ENCODE data around the gene DDX11.
A peak's percentile ranks its signal among the peaks of the same experiment; 100 is the strongest.
"Not testable (repeated sequence)": the region's sequence is repeated elsewhere in the genome, so short reads cannot be mapped to it uniquely, and the experiment has no call there.

DDX11 gene

DNA sequence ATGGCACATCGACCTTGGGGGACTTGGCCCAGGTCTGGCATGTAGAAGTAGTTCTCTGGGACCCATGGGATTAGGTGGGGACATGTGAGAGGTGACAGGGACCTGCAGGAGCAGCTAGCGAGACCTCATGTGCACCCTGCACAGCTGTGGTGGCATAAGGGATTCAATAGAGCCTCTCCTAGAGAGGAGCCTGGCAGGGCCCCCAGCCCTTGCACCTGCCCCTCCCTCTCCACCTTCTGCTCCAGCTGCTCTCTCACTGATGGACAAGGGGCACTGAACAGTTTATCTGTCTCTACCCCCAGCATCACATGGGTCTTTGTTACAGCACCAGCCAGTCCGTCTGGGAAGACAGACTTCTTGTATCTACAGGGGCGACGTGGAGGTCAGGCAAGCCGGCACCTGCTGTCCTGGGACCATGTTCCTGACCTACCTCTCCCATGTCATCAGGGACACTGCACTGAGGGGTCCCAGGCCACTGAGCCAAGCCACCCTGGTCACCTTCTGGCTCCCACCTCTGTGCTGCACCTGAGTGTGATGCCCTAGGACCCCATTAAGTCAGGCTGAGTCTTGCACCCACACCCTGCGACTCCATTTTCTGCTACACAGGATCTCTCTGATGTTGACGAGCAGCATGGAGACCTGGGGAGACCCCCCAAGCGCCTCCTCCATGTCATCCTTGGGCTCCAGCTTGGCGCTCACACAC lies 32.6 kb downstream of the DDX11 start:
- TF ChIP-seq, protein P1, sequence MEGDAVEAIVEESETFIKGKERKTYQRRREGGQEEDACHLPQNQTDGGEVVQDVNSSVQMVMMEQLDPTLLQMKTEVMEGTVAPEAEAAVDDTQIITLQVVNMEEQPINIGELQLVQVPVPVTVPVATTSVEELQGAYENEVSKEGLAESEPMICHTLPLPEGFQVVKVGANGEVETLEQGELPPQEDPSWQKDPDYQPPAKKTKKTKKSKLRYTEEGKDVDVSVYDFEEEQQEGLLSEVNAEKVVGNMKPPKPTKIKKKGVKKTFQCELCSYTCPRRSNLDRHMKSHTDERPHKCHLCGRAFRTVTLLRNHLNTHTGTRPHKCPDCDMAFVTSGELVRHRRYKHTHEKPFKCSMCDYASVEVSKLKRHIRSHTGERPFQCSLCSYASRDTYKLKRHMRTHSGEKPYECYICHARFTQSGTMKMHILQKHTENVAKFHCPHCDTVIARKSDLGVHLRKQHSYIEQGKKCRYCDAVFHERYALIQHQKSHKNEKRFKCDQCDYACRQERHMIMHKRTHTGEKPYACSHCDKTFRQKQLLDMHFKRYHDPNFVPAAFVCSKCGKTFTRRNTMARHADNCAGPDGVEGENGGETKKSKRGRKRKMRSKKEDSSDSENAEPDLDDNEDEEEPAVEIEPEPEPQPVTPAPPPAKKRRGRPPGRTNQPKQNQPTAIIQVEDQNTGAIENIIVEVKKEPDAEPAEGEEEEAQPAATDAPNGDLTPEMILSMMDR (IDR thresholded peaks at IDR 0.05; ENCODE audit: low read depth, low read length, missing control alignments), result no peak
- H3K4me3 ChIP-seq (ENCODE audit: low read depth, low read length), result no peak overlapping the region
- in situ Hi-C loops (cut with HindIII; ENCODE audit: low sequenced_read_pairs), result no loop called here
- no peak for DNase-seq (ENCODE audit: low read depth)

DNA sequence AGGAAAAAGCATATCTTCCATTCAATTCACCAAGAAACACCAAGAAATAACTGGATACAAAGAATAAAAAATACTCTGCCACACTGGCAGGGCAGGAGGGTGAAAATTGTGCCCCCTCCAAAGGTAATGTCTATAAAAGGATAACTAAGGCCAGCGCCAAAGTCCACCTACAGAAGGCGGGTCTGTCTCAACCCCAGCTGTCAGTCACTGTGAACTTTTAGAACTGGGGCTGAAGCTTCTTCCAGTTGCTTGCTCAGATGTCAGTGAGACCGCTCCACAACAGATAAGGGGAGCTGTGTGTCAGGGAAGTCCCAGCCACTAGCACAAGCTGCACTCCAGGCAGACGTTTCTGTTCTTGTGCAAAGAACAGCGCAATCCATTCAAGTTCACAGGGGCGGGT lies 36.1 kb downstream of the DDX11 start:
- DNase-seq (ENCODE audit: low read depth); H3K4me3 ChIP-seq (ENCODE audit: low read depth, low read length); in situ Hi-C loops (cut with HindIII; ENCODE audit: low sequenced_read_pairs): not testable (repeated sequence)

DNA sequence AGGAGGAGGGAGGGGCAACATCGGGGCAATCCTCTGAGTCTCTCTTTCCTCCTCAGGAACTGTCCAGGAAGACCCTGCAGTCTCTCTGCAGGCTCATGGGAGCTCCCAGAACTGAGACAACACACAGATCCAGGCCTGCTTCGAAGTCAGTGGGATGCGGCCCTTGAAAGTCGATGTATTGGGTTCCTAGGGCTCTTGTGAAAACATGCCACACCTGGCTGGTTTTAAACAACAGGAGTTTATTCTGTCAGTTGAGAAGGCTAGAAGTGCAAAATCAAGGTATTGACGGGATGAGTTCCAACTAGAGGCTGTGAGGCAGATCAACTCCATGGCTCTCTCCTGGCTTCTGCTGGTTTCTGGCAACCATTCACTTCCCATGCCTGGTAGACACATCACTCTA lies 36.6 kb downstream of the DDX11 start:
- in situ Hi-C loops (cut with HindIII; ENCODE audit: low sequenced_read_pairs); H3K4me3 ChIP-seq (ENCODE audit: low read depth, low read length); DNase-seq (ENCODE audit: low read depth): not testable (repeated sequence)

DNA sequence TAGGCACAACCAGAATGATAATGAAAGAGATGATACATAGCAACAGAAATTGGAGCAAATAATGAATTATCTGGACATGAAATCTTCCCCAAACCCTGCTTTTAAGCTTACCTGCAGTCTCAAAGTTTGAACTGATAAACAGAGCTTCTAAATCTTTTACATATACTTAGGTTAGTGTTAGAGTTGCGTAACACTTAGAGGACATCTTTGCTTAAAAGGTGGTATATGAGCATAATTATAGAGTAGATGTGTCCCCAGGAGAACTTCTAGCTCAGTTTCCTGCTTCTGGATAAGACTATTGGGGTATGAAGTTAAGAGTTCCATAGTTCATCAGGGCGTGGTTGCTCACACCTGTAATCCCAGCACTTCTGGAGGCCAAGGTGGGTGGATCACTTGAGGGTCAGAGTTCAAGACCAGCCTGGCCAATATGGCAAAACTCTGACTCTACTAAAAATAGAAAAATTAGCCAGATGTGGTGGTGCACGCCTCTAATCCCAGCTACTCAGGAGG lies 41.5 kb downstream of the DDX11 start:
- H3K4me3 ChIP-seq (ENCODE audit: low read depth, low read length); in situ Hi-C loops (cut with HindIII; ENCODE audit: low sequenced_read_pairs); DNase-seq (ENCODE audit: low read depth): not testable (repeated sequence)

DNA sequence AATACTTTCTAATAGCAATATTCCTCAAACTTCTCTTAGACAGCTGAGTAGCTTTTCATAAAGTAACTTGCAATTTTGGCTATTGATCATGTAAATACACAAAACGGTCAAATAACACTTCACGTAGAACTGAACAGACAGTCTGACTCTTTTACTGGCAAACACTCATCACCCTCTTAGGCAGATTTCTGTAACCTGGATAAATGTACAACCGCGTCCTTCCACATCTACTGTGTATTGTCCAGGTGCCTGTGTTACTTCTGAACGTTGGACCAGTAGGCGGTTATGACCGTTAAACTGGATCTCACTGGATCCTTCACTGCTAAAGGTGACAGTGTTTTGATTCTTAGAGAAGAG lies 43.2 kb downstream of the DDX11 start:
- in situ Hi-C loops (cut with HindIII; ENCODE audit: low sequenced_read_pairs); DNase-seq (ENCODE audit: low read depth): not testable (repeated sequence)
- peak overlapping the region; percentile 50 for H3K4me3 ChIP-seq (ENCODE audit: low read depth, low read length)

DNA sequence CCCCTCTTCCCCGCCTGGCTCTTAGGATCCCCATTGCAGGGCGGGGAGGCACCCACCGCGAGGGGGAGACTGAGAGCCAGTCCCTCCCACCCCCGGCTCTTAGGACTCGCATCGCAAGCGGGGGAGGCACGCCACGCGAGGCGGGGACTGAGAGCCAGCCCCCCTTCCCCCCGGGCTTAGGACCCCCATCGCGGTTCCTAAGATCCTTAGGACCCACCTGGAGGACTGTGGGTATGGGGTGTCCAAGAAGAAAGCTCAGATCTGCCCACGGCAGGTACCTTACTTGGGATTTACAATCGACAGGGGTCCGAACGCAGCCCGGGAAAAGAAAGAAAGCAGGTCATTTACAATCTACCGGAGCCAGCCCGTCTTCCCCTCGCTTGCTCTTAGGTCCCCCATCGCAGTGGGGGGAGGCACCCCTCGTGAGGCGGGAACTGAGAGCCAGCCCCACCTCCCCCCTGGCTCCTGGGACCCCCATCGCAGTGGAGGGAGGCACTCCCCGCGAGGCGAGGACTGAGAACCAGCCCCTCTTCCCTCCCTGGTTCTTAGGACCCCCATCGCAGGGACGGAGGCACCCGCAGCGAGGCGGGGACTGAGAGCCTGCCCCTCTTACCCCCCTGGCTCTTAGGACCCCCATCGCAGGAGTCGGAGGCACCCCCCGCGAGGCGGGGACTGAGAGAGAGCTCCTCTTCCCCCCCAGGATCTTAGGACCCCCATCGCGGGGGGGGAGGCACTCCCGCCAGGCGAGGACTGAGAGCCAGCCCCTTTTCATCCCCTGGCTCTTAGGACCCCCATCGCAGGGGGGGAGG lies 43.7 kb downstream of the DDX11 start:
- TF ChIP-seq, protein P1 (IDR thresholded peaks at IDR 0.05; ENCODE audit: low read depth, low read length, missing control alignments), result peak; percentile 73
- peak overlapping the region; percentile 50 for H3K4me3 ChIP-seq (ENCODE audit: low read depth, low read length)
- DNase-seq (ENCODE audit: low read depth), result no peak
- in situ Hi-C loops (cut with HindIII; ENCODE audit: low sequenced_read_pairs), result no loop called here

DNA sequence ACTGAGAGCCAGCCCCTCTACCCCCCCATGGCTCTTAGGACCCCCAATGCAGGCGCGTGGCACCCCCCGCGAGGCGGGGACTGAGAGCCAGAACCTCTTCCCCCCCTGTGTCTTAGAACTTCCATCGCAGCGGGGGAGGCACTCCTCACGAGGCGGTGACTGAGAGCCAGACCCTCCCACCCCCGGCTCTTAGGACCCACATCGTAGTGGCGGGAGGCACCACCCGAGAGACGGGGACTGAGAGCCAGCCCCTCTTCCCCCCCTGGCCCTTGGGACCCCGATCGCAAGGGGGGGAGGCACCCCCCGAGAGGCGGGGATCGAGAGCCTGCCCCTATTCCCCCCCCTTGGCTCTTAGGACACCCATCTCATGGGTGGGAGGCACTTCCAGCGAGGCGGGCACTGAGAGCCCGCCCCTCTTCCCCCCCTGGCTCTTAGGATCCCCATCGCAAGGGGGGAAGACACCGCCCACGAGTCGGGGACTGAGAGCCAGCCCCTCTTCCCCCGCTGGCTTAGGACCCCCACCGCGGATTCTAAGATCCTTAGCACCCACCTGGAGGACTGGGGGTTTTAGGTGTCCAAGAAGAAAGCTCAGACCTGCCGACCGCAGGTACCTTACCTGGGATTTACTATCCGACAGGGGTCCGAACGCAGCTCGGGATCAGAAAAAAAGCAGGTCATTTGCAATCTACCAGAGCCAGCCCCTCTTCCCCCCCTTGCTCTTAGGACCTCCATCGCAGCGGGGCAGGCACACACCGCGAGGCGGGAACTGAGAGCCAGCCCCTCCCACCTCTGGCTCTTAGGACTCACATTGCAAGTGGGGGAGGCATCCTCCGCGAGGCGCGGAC lies 44.9 kb downstream of the DDX11 start:
- peak overlapping the region; percentile 50 for H3K4me3 ChIP-seq (ENCODE audit: low read depth, low read length)
- DNase-seq (ENCODE audit: low read depth), result no peak
- in situ Hi-C loops (cut with HindIII; ENCODE audit: low sequenced_read_pairs), result no loop called here
- TF ChIP-seq, protein P1 (IDR thresholded peaks at IDR 0.05; ENCODE audit: low read depth, low read length, missing control alignments), result no peak

DNA sequence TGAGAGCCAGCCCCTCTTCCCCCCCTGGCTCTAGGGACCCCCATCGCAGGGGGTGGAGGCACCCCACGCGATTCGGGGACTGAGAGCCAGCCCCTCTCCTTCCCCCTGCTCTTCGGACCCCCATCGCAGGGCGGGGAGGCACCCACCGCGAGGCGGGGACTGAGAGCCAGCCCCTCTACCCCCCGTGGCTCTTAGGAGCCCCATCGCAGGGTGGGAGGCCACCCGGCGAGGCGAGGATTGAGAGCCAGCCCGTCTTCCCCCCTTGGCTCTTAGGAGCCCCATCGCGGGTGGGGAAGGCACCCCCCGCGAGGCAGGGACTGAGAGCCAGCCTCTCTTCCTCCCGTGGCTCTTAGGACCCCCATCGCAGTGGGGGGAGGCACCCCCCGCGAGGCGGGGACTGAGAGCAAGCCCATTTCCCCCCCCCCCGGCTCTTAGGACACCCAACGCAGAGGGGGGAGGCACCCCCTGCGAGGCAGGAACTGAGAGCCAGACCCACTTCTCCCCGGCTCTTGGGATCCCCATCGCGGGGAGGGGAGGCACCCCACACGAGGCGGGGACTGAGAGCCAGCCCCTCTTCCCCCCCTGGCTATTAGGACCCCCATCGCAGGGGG lies 45.6 kb downstream of the DDX11 start:
- TF ChIP-seq, protein P1 (IDR thresholded peaks at IDR 0.05; ENCODE audit: low read depth, low read length, missing control alignments), result no peak
- in situ Hi-C loops (cut with HindIII; ENCODE audit: low sequenced_read_pairs), result no loop called here
- no peak for DNase-seq (ENCODE audit: low read depth)
- peak overlapping the region; percentile 50 for H3K4me3 ChIP-seq (ENCODE audit: low read depth, low read length)
